ENCODE measurements around the gene ALDH16A1. TPM values are rescaled to one million over a fixed set of nuclear protein-coding genes. Genes with fewer than 3 reads are reported as not detected.

Gene ALDH16A1
- total and polyA plus RNA-seq, 11 donors: 3.4 to 18.6 (median 8.5) TPM

DNA sequence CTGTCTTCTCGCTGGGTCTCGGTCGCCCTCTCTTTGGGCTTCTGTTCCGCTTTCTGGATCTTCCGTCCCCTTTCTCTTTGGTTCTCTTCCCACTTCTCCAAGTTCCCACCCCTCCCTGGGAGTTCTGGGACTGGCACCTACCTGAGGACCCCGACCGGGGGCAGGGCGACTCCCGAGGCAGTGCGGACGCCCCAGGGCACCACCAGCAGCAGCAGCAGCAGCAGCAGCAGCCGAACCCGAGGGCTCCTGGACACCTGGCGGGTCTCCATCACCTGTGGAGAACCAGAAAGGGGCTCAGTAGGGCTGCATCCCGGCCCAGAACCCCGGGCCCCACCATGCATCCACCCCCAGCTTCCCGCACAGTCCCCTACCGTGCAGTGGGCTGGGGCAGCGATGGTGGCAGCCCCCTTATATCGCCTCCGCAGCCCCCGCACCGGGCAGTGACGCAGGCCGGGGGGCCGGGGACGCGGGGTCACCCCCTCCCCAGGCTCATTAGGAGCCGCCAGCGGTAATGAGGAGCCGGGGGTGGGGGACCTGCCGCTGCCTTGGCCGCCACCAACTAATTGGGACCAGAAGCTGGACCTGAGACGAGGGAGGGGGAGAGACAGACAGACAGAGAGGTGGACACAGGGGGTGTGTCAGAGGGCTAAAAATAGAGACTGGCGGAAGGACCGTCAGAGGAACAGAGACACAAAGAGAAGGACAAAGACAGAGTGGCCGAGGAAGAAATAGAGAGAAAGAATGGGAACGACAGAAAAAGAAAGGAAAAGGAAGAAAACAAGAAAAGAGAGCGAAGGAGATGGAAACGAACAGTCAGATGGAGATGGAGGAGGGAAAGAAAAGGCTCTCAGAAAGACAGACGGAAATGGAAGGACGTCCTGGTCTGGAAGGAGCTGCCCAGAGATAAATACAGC is 29.7 kb upstream of the ALDH16A1 start, which contains the start of gene PTH2:
Gene PTH2, minus strand, starts transcription at position 371 of the 914 bp plus-strand sequence. Its CDS starts 102 bp downstream, at position 269.
- DNase-seq (no peak), ATAC-seq (peak in 1 of 4 donors; percentile 30)

GRCh38 chr19:49423985-49424303 is 29.1 kb upstream of the ALDH16A1 start:
- DNase-seq (no peak), ATAC-seq (no peak)
- Histone ChIP-seq H3K4me3 (no peak overlapping the region), H3K4me1 (peaks cover 0 to 55% (median 32%) of the 10 kb centered on the region in 12 donors), H3K36me3 (no peaks in the 10 kb centered on the region), H3K27ac (no peak overlapping the region), H3K9me3 (no peaks in the 10 kb centered on the region), H3K27me3 (peaks cover 55 to 100% (median 84%) of the 10 kb centered on the region in 9 donors)
- intact Hi-C loops (cut with DNase I): no loop called here
- WGBS, 4 donors: 11 to 22% (median 14%) methylated on average over 3 of the region's 3 CpGs
- TF ChIP-seq POLR2A (IDR thresholded peaks at IDR 0.05): no peak
- TF ChIP-seq, protein P1, sequence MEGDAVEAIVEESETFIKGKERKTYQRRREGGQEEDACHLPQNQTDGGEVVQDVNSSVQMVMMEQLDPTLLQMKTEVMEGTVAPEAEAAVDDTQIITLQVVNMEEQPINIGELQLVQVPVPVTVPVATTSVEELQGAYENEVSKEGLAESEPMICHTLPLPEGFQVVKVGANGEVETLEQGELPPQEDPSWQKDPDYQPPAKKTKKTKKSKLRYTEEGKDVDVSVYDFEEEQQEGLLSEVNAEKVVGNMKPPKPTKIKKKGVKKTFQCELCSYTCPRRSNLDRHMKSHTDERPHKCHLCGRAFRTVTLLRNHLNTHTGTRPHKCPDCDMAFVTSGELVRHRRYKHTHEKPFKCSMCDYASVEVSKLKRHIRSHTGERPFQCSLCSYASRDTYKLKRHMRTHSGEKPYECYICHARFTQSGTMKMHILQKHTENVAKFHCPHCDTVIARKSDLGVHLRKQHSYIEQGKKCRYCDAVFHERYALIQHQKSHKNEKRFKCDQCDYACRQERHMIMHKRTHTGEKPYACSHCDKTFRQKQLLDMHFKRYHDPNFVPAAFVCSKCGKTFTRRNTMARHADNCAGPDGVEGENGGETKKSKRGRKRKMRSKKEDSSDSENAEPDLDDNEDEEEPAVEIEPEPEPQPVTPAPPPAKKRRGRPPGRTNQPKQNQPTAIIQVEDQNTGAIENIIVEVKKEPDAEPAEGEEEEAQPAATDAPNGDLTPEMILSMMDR (IDR thresholded peaks at IDR 0.05): no peak

More for the DNA sequence above, 29.7 kb upstream of the ALDH16A1 start, which contains the start of gene PTH2:
- Histone ChIP-seq H3K4me1 (peaks cover 0 to 50% (median 32%) of the 10 kb centered on the region in 12 donors), H3K27me3 (peaks cover 55 to 100% (median 84%) of the 10 kb centered on the region in 9 donors), H3K36me3 (no peaks in the 10 kb centered on the region), H3K4me3 (peak within 1 kb of the TSS; percentile 1 to 46 (median 28)), H3K9me3 (no peaks in the 10 kb centered on the region), H3K27ac (no peak within 1 kb of the TSS)
- WGBS, 4 donors: 5 to 11% (median 6%) methylated on average over 32 to 42 of the region's 42 CpGs
- intact Hi-C loops (cut with DNase I): no loop called here
- TF ChIP-seq POLR2A (IDR thresholded peaks at IDR 0.05): no peak
- TF ChIP-seq, protein P1 (IDR thresholded peaks at IDR 0.05): no peak

DNA sequence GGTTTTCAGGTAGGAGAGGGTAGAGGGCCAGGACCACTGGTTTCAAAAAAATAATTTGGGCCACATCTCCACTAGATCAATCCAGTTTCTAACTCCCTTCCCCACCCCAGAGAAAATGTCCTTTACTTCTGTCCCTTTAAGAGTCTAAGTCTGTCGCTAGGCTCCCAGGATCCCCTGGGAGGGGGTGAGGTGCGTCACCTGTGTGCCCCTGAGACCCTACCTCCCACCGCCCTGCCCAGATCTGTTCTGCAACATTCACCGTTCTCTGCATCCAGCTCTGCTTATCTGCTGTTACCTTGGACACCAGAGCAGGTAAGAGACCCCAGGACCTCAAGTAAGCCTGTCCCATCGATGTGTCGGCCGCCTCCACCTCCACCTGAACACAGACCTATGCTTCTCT is 27.8 kb upstream of the ALDH16A1 start, which contains the start of gene GFY:
Gene GFY, plus strand, starts transcription at position 211 of the 400 bp plus-strand sequence. CDS start 1,043 bp downstream, outside the sequence.
- WGBS, 4 donors: 56 to 68% (median 60%) methylated on average over 7 of the region's 7 CpGs
- Histone ChIP-seq H3K4me1 (peaks cover 0 to 55% (median 32%) of the 10 kb centered on the region in 12 donors), H3K27ac (no peak within 1 kb of the TSS), H3K4me3 (no peak within 1 kb of the TSS), H3K36me3 (no peaks in the 10 kb centered on the region), H3K27me3 (peaks cover 50 to 99% (median 89%) of the 10 kb centered on the region in 9 donors), H3K9me3 (no peaks in the 10 kb centered on the region)
- no peak for TF ChIP-seq POLR2A (IDR thresholded peaks at IDR 0.05)
- TF ChIP-seq, protein P1 (IDR thresholded peaks at IDR 0.05): no peak
- ATAC-seq (no peak), DNase-seq (peak in 1 of 5 donors; percentile 46)
- intact Hi-C loops (cut with DNase I): no loop called here

GRCh38 chr19:49425922-49426592 is 27.0 kb upstream of the ALDH16A1 start:
- intact Hi-C loops (cut with DNase I): no loop called here

More at GRCh38 chr19:49425922-49426592, 27.0 kb upstream of the ALDH16A1 start:
- H3K4me1 ChIP-seq: peaks cover 0 to 49% (median 28%) of the 10 kb centered on the region in 12 donors
- no peak overlapping the region for H3K4me3 ChIP-seq
- H3K36me3 ChIP-seq: no peaks in the 10 kb centered on the region
- no peak for ATAC-seq
- 4 to 6% (median 5%) methylated on average over 22 to 30 of the region's 30 CpGs for WGBS, 4 donors
- no peak for TF ChIP-seq POLR2A (IDR thresholded peaks at IDR 0.05)
- TF ChIP-seq, protein P1 (IDR thresholded peaks at IDR 0.05): no peak
- no peak for DNase-seq
- H3K27me3 ChIP-seq: peaks cover 54 to 99% (median 88%) of the 10 kb centered on the region in 9 donors
- H3K27ac ChIP-seq: no peak overlapping the region
- H3K9me3 ChIP-seq: no peaks in the 10 kb centered on the region

Data from heart left ventricle (tissue), 16 donors.